Raji (cell line): ENCODE measurements around the gene CRBN.
A peak's percentile ranks its signal among the peaks of the same experiment; 100 is the strongest.

Experiments
- POLR2A ChIP-seq: IDR thresholded peaks from 2 replicates; pipeline ENCODE4 v1.6.1; 2011; ENCODE audit warnings: low read depth, low read length, control low read depth; ENCODE audit not compliant: insufficient read depth

The CRBN gene

GRCh38 chr3:3141939-3142338, 37.6 kb downstream of the CRBN start:
- TF ChIP-seq POLR2A, result no peak

GRCh38 chr3:3137526-3137925, 42.0 kb downstream of the CRBN start:
- no peak for TF ChIP-seq POLR2A

DNA sequence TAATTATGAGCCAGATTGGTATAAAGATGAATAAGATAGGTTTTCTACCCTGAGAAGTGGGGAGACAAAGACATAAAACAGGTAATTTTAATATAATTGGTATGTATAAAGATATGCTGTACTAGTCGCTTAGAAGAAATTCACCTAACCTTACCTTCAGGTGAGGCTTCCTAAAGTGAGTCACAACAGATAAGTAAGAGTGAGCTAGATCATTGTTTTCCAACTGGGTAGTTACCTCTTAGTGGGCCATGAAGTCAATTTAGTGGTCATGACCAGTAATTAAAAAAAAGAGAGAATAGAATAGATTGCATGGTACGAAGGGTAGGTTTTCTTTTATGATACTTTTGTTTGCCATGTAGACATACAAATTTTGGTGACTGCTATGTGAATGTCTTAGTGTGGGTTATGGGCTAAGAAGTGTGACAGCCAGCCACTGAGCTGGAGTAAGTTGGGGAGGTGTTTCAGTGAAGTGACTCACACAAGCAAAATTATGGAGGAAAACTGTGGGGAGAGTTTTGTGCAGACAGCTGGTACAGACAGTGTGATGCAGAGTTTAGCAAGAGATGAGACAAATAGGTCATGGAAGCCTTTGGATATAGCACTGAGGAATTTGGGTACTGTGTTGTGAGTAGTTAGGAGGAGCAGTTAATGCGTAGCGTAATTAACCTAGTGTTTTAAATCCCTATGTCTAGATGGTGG, 44.6 kb downstream of the CRBN start:
- TF ChIP-seq POLR2A, result no peak

DNA sequence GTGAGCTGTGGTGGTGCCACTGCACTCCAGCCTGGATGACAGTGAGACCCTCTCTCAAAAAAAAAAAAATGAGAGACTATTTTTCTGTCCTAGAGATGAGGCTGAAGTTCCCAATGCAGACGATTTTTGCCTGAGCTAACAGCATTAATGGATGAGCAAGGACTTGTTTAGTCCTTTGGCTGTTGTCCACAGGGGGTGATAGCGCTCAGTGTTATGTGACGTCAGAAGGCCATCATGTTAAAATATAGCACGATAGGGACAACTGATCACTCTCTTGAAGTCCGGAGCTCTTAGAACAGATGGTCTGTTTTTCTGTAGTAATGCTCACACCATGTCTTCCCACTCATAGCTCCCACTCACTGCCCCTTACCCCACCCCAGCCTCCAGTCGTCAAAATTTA, 46.0 kb downstream of the CRBN start:
- TF ChIP-seq POLR2A, result no peak

DNA sequence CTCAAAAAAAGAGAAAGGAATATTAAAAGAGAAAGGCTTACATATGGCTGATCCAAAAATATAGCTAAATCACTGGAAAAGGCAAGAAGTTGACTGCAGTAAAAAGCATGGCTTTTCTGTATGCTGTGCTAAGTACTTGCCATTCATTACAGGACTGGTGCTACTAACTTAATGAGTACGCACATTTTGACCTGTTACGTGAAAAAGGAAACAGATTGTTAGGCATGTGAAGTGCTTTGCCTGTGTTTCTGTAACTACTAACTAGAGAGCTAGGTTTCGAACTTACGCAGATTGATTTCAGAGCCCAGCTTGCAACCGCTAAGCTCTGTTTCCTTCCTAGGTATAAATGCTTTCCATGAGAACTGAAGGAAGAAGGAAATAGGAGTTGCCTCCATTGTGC, 49.9 kb downstream of the CRBN start:
- no peak for TF ChIP-seq POLR2A

DNA sequence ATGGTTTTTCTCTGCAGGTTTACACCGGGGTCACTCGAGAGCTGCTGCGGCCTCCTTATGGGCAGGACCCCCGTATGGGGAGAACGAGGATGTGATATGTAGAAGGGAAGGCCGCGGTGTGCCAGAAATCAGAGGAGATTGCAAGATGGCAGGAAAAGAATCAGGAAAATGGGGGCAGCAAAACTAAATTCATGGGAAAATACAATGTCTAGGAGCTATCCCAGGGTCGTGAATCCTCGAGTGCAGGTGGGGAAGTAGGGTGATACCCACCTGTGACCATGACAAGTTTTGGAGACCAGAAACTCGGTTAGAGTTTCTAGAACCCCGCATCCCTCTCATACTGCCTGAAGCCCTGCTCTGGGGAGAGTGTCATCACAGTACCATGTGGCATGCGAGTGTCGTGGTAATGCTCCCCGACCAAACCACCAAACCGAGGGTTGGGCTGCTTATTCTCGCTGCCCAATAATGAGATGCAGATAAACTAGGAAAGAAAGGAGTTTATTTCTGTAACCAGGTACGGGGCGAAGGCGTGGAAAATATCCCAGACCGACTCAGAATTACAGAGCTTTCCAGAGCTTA, 52.0 kb downstream of the CRBN start:
- TF ChIP-seq POLR2A, result no peak

- TF ChIP-seq POLR2A, result peak; percentile 93
Measured at GRCh38 chr3:3126477-3127431, 52.7 kb downstream of the CRBN start, which contains the start of gene TRNT1. TRNT1 (plus strand) TSS chr3:3126940; CDS start chr3:3129041, 2,101 bp downstream.

- no peak for TF ChIP-seq POLR2A
Measured at GRCh38 chr3:3125977-3126376, 53.5 kb downstream of the CRBN start.

DNA sequence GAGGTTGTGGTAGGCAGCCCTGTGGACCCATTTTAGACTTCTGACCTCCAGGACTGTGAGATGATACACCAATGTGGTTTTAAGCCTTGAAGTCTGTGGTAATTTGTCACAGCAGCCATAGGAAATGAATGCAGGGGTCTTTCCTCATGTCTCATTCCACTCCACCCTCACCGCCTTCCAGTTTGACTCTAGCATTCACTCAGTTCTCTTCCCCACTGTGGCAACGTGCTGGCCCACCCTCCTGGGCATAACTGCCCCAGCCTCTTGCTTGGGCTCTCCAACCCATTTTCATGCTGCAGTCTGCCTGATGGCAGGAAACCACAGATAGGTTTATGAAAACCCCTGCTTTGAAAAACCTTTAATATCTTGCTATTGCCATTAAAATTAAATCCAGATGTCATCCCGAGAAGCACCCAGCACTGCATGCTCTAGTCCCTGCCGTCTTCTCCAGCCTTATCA, 60.1 kb downstream of the CRBN start:
- TF ChIP-seq POLR2A, result no peak

DNA sequence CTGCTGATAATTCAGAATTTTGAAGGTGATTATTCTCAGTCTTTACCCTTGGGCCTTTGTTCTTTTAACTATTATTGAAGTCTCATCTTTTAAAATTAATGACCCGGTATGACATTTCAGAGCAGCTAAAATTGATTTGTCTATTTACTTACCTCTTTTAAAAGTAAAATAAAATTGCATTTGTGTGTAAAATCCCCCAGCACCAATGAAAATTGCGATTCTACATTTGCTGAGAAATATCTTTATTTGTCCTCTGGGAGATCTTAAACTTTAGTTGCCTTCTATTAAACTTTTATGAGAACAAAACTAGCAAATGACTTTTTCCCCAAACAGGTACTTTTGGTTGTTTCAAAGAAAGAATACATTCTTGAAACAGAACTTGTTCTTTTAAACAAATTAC, 61.8 kb downstream of the CRBN start:
- no peak for TF ChIP-seq POLR2A

DNA sequence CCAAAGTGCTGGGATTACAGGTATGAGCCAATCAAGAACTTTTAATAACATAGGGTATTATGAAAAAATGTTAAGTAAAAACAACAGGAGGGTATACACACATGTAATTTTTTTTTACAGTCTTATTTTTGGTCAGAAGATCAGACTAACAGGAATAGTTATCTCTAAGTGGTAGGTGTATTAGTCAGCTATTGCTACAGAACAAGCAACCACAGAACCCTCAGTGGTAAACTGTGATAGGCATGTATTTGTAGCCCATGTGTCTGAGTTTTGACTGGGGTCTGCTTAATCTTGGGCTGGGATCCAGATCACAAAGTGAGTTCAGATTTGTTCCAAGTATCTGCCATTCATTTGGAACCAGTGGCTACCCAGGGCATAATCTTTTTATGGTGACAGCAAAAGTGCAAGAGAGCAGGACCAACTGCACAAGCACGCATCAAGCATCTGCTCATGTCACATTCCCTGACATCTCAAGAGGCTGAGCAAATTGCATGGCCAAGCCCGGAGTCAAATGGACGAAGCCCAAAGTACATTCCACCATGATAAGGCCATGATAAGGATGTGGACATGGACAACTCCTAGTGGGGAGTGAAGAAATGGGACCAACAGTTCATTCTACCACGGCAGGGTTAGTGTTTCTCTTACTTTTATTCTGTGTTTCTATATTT, 66.3 kb downstream of the CRBN start:
- TF ChIP-seq POLR2A, result no peak

GRCh38 chr3:3110749-3111361, 68.6 kb downstream of the CRBN start:
- no peak for TF ChIP-seq POLR2A

DNA sequence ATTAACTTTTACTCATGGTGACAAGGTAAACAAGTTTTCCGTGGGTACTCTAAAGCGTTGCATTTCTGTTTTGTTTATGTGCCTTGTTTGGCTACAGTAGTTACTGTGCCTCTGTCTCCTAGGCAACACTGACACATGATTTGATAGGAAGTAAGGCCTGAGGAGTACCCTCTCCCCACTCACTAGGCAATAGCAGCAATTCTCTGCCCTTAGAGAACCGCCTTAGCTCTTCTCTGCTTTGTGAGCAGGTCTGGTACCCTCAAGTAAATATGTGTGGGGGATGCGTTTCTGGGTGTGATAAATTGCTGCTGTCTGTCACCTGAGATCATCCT, 69.2 kb downstream of the CRBN start, which contains the start of gene IL5RA:
Gene IL5RA, minus strand, starts transcription at position 76 of the 332 bp plus-strand sequence. CDS start 5,390 bp downstream, outside the sequence.
- TF ChIP-seq POLR2A, result no peak

DNA sequence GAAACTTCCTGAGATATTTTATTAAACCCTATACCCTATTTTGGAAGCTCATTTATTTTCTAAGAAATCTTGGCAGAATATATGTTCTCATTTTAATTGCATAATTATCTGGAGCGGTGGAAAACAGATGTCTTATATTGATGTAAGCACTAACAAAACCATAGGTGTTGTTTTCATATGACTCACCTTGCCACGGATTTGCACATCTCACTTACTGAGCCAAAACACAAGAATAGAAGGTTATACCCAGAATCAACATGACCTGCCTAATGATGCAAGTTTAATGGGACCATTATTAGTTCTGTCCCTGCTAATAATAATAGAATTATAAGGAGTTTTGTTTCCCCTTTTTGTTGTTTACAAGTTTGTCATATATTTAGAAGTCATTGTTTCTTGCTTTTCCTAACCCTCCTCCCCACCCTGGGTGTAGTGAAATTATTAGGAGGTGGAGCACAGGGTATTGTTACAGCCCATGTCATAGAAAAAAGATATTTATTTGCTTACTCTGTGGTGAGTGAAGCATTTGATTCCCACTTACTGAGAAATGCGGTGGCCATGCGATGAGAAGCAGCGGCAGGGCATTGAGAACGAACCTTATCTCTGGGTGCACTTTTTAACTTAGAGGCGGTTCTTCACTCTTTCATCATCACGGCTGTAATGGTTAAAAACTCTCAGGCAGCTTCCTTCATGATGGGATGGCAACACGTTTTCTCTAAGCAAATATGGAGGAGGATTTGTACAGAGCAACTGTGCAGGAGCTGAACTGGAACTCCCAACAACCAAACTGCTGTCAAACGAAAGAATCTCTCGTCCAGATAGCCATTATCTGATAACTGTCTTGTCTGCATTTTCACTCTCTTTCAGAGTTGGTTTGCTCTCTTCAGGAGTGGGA, 69.8 kb downstream of the CRBN start:
- TF ChIP-seq POLR2A, result no peak
